ENCODE data around the gene LRP2. TPM values are rescaled to one million over a fixed set of nuclear protein-coding genes. Genes with fewer than 3 reads are reported as not detected.

Gene LRP2
- total and polyA plus RNA-seq, 2 of the 4 experiments (the other 2 are of a cell fraction) = not detected

- BruUV-seq (replicated peaks) = no TSS peak
These were observed 196.5 kb downstream of the LRP2 start for GRCh38 chr2:169165791-169166190.

More at GRCh38 chr2:169165791-169166190, 196.5 kb downstream of the LRP2 start:
- Histone ChIP-seq H4K8ac (ENCODE audit: low read depth in 2 of 2, low read length in 2 of 2) (no peak overlapping the region), H3K56ac (ENCODE audit: extremely low read depth, insufficient read depth, low read length) (no peak overlapping the region), H3K9me3 (ENCODE audit: control insufficient read depth, insufficient read depth, low read length) (no peaks in the 10 kb centered on the region; the same call in 1 of the 2 replicates), H3K9ac (ENCODE audit: low read depth, low read length) (no peak overlapping the region), H2AK5ac (ENCODE audit: low read depth, low read length) (no peak overlapping the region), H3K27ac (ENCODE audit: insufficient read depth, low read length) (no peak overlapping the region), H3K36me3 (ENCODE audit: control insufficient read depth, insufficient read depth, low read length) (no peaks in the 10 kb centered on the region), H3K4me3 (ENCODE audit: insufficient read depth, low read depth, low read length) (no peak overlapping the region), H3K79me1 (ENCODE audit: low read depth in 1 of 2, low read length in 2 of 2) (no peaks in the 10 kb centered on the region), H4K20me1 (ENCODE audit: insufficient read depth, low read length) (no peaks in the 10 kb centered on the region), H3K14ac (replicated peaks; ENCODE audit: low read depth, low read length) (no peak overlapping the region), H2BK20ac (ENCODE audit: low read depth, low read length) (no peak overlapping the region), H3K18ac (ENCODE audit: low read depth, low read length) (no peak overlapping the region), H4K91ac (ENCODE audit: insufficient read depth, low read depth, low read length) (no peak overlapping the region), H2BK15ac (ENCODE audit: low read depth, low read length) (no peak overlapping the region), H2BK120ac (ENCODE audit: low read depth, low read length) (no peak overlapping the region), H3K4me2 (ENCODE audit: low read depth, low read length) (no peak overlapping the region), H3K4me1 (ENCODE audit: control insufficient read depth, insufficient read depth, low read length) (no peaks in the 10 kb centered on the region), H4K5ac (ENCODE audit: low read depth, low read length) (no peak overlapping the region), H2BK5ac (ENCODE audit: low read depth, low read length, poor library complexity, severe bottlenecking) (no peak overlapping the region), H3K27me3 (ENCODE audit: control insufficient read depth, insufficient read depth, low read length) (no peaks in the 10 kb centered on the region), H2AK9ac (replicated peaks; ENCODE audit: low read depth, low read length, poor library complexity) (no peak overlapping the region), H3K4ac (ENCODE audit: low read depth, low read length) (no peak overlapping the region), H2AFZ (replicated peaks; ENCODE audit: low read length, poor library complexity) (no peak overlapping the region), H3K23ac (ENCODE audit: low read depth, low read length) (no peak overlapping the region), H3K9me1 (ENCODE audit: insufficient read depth, low read length) (no peaks in the 10 kb centered on the region)
- ATAC-seq (ENCODE audit: low read depth) = no peak
- in situ Hi-C loops (cut with MboI; ENCODE audit: low sequenced_read_pairs) = no loop called here
- intact Hi-C loops (cut with micrococcal nuclease) = no loop called here
- TF ChIP-seq MAZ (IDR thresholded peaks at IDR 0.05; ENCODE audit: borderline replicate concordance, low read depth, low read length) (no peak), CTCF (conservative IDR thresholded peaks at IDR 0.05; ENCODE audit: low read depth, low read length) (no peak), RFX5 (IDR thresholded peaks at IDR 0.05; ENCODE audit: low read depth, low read length) (no peak), NFE2L2 (IDR thresholded peaks at IDR 0.05; ENCODE audit: low read depth, low read length) (no peak)
- DNase-seq = no peak
- WGBS, 2 experiments (ENCODE audit: extremely low coverage in 2 of 2, insufficient read length in 1 of 2) = no CpG with 5 or more reads among the region's 3 CpGs
- POLR2A ChIA-PET (ENCODE audit: unreplicated experiment) = no interaction called here
- CTCF ChIA-PET = no interaction called here
- dilution Hi-C loops (cut with HindIII; ENCODE audit: low sequenced_read_pairs, unreplicated experiment) = no loop called here
